ENCODE measurements around the gene ZMAT3.
"Not testable (repeated sequence)": the region's sequence is repeated elsewhere in the genome, so short reads cannot be mapped to it uniquely, and the experiment has no call there.

ZMAT3 gene, protein sequence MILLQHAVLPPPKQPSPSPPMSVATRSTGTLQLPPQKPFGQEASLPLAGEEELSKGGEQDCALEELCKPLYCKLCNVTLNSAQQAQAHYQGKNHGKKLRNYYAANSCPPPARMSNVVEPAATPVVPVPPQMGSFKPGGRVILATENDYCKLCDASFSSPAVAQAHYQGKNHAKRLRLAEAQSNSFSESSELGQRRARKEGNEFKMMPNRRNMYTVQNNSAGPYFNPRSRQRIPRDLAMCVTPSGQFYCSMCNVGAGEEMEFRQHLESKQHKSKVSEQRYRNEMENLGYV

DNA sequence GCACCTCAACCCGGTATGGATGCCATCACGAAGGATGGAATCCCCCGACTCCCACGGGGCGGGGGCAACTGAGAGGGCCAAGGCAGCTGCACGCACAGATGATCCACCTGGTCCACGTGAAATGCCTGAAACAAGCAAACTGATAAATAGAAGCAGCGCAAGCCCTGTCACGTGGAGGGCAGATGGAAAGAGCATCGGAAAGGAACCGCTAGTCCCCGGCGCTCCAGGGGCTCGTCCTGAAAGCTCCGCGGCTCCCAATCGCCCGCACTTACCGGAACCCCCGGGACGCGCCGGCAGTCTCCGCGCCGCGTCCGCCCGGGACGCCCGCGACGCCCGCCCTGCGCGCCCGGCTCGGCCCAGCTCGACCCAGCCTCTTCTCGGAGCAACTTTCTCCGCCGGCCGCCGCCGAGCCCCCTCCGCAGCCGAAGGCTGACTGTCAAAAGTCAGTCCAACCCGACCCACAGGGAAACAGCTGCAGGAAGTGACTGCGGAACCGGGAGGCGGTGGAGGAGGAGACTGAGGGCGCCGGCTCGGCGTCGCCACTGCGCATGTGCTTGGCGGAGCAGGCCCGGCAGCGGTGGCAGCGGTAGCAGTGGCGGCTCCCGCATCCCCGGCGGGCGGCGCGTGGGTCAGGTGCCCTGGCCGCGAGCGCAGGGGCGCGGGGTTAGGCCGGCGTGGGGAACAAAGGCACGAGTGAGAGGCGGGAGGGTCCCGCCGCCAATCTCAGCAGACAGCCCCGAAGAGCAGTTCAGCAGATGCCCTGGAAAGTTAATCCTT, at the start of gene ZMAT3:
Gene ZMAT3 (minus strand): TSS at position 487 of the 777 bp plus-strand sequence. CDS start 4,057 bp downstream, outside the sequence.
- peak; percentile 54 for DNase-seq

DNA sequence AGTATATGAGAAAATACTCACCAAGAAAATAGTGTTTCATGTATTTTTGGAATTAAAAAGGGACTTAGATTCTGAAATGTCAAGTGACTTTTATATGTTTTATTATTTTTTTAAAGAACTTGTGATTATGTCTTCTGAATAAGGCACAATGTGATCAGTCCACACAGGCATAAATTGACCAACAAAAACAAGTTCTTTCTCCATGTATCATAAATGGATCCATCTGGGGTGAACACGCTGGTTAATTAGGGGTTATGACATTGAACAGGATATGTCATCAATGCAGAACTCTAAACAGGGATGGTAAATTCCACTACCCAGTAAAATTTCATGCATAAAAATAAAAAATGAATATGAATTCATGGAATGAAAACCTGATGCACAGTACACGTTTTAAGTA, 45.2 kb upstream of the ZMAT3 start:
- no peak for DNase-seq

DNA sequence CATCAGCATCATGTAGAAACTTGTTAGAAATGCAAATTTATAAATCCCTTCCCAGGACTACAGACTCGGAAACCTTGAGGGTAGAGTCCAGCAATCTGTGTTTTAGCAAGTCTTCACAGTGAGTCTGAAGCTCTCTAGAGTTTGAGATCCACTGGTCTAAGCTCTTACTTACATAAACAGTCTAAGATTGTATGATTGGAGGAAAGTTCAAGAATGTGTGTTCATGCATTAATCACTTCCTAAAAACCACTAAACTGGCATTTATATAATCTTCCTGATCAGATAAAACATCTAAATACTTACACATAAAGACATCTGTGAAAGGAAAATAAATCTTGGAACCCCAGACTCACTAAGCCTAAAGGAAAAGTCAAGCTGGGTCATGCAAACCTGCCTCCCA, 43.8 kb upstream of the ZMAT3 start:
- DNase-seq = not testable (repeated sequence)

DNA sequence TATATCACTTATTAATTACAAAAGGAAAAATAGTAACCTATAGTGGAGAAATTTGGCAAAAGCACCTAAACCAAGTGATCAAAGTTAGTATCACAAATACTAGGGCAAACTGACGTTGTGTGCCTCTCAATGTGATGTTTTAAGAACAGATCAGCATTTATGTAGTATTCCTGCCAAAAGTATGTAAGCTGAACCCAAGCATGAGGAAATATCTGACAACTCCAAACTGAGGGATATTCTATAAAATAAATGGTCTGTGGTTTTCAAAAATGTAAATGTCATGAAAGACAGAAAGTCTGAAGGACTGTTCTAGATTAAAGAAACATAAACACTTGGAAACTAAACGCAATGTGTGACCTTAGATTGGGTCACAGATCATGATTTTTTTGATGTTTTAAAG, 42.3 kb upstream of the ZMAT3 start:
- no peak for DNase-seq

DNA sequence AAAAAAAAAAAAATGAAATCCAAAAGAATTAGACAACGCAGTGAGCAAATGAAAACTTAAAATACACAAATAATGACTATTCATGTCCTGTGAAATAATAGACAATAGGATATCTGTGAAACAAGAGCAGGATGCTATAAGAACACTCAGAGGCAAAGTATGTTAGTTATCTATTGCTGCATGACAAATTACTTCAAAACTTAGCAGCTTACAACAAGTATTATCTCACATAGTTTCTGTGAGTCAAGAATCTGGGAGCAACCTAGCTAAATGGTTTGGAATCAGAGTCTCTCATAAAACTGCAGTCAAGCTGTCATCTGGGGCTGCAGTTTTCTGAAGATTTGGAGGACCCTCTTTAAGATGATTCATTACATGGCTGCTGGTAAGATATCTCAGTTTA, 36.5 kb upstream of the ZMAT3 start:
- DNase-seq = no peak

DNA sequence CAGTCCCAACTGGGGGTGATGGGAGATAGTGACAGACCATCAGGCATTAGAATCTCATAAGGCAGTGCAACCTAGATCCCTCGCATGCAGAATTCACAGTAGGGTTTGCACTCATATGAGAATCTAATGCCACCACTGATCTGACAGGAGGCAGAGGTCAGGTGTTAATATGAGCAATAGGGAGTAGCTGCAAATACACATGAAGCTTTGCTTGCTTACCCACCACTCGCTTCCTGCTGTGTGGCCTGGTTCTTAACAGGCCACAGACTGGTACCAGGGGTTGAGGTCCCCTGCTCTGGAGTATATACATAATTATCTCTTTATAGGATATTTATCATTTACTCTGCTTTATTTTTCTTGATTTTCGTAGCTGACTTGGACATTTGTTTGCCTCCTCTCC, 36.0 kb upstream of the ZMAT3 start:
- DNase-seq = no peak

DNA sequence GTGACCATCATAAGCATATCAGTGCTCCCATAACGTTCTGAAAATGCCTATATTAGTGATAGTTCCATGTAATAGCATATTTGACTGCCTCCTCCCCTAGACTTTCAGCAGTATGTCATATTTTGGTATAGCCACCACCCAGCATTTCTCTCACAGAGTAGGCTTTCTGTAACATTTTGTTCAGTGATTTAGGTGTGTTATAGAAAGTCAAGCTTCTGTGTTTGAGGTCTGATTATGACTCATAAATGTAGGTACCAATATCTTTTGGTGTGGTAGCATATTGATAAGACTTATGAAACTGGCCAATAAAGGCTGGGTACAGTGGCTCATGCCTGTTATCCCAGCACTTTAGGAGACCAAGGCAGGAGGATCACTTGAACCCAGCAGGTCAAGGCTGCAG, 34.3 kb upstream of the ZMAT3 start:
- no peak for DNase-seq

DNA sequence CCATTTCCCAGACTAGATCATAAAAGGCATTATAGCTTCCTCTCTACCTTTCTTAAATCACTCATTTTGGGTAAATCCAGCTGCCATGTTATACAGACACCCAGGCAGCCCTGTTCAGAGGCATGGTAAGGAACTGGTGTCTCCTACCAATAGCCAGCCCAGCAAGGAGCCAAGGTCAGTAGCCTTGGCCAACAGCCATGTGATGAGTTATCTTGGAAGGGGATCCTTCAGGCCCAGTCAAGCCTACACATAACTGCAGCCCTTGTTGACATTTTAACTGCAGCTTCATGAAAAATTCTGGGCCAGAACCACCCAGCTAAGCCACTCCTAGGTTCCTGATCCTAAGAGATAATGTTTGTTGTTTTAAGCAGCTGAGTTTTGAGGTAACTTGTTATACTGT, 29.0 kb upstream of the ZMAT3 start:
- no peak for DNase-seq

DNA sequence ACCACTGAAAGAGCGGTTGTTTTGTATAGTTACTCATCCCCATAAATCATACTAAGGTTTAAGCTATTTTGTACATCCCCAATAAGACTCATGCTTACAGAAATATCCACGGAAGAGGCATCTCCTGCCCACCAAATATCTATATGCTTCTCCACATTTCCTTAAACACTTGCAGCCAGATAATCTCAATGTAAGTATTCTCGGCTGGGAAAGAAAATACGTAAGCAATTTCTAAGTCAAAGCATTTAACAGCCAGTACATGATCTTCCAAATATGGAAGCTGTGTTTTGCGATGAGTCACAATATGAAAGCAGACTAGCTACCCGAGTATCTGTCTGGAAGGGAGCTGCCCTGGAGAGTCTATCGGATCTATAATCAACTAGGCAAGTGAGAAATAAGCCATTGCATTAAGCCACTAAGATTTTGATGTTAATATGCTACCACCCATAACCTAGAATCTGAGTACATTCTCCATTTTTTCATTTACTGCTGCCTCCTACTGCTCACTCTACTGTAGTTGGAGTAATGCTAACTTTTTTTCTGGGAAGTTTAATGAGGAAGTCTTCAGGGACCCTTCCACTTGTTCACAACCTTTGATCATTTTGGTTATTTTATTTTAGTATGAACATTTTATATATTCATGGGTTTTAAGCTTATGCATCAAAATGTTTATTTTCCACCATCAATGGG, 26.9 kb upstream of the ZMAT3 start:
- DNase-seq = no peak

DNA sequence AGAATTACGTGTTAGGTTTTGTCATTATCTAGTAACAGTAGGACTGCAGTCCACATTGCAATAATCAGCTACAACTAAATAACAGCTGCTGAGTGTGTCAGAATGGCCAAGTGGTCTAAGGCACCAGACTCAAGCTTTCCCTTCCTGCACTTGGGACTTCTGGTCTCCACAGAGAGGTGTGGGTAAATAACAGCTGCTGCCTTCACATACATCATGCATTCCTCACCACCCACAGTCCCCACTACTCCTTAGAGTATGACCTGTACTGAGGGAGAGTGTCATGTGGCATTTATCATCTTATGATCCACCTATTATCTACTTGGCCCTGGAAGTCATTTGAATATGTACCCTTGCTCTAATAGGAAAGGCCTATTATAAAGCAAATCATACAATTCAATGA, 22.2 kb upstream of the ZMAT3 start:
- DNase-seq = no peak

DNA sequence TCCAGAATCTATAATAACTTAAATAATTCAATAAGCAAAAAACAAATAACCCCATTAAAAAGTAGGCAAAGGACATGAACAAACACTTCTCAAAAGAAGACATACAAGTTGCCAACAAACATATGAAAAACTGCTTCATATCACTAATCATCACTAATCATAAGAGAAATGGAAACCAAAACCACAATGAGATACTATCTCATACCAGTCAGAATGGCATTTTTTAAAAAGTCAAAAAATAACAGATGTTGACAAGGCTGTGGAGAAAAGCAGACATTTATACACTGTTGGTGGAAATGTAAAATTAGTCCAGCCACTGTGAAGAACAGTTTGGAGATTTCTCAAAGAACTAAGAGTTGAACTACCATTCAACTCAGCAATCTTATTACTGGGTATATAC, 19.5 kb upstream of the ZMAT3 start:
- no peak for DNase-seq

DNA sequence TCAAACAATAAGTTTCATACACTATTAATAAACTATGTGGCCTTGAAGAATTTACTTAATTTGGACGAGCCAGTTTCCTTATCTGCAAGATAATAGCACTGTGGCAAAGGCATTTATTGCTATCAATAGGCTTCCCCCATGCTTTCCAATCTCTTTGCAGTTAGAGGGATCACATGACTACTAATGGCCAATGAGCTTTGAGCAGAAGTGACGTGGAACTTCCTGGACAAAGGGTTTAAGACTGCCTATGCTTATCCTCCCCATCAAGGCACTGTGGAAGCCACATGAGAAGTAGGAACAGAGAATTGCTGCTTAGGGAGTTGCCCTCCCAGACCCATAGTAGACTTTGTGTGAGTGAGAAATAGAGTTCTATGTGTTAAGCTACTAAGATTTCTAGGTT, 16.7 kb upstream of the ZMAT3 start:
- no peak for DNase-seq

DNA sequence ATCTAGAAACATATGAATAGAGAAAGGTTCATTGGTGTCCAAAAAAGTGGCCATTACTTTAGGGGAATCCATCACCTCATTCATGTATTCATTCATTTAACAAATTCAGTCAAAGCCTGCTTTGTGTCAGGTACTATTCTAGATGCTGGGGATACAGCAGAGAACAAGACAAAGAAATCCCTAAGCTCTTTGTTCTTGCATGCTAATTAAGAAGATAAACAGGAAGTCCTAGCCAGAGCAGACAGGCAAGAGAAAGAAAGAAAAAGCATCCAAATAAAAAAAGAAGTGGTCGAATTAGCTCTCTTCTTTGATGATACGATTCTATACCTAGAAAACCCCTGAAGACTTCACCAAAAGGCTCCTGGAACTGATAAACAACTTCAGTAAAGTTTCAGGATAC, 12.4 kb upstream of the ZMAT3 start:
- no peak for DNase-seq

DNA sequence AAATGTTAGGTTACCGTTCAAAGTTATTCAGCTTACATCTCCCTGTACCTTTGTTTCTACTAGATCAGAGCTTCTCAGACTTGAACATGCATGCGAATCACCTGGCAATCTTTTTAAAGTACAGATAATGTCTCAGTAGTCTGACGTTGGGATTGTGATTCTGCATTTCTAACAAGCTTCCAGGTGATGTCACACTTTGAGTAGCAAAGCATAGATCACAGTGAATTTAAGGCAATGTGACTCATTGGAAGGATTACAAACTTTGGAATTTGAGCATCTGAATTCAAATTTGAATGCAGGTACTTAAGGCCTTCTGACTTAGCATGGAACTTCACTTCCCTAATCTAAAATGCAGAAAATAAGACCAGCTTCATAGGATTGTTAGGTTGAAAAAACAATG, 10.8 kb upstream of the ZMAT3 start:
- no peak for DNase-seq

DNA sequence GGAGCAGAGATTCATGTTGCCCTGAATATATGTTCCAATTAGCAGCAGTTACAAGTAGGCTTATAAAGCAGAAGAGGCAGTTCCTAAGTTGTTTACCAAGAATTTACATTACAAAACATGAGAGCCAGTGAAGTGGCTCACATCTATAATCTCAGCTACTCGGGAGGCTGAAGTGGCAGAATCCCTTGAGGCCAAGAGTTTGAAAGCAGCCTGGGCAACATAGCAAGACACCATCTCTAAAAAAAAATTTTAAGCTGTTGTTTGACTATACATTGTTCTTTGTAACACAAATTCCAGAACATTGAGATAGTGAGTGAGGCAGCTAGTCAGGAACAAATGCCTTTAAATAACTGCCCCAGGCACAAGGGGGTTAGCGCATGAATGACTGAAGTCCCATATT, 10.3 kb upstream of the ZMAT3 start:
- no peak for DNase-seq

DNA sequence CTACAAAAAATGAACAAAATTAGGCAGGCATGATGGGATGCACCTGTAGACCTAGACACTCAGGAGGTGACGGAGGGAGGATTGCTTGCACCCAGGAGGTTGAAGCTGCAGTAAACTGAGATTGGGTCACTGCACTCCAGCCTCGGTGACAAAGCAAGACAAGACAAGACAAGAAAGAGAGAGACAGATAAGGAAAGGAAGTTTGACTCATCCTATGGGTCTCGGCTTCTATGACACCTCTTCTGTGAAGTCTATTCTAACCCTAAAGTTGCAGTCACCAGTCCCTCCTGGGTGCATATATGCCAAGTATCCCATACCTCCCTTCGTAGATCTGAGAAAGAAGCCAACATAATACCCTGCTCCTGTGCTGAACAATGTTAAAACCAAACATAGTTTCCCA, 7.9 kb upstream of the ZMAT3 start:
- DNase-seq = no peak

DNA sequence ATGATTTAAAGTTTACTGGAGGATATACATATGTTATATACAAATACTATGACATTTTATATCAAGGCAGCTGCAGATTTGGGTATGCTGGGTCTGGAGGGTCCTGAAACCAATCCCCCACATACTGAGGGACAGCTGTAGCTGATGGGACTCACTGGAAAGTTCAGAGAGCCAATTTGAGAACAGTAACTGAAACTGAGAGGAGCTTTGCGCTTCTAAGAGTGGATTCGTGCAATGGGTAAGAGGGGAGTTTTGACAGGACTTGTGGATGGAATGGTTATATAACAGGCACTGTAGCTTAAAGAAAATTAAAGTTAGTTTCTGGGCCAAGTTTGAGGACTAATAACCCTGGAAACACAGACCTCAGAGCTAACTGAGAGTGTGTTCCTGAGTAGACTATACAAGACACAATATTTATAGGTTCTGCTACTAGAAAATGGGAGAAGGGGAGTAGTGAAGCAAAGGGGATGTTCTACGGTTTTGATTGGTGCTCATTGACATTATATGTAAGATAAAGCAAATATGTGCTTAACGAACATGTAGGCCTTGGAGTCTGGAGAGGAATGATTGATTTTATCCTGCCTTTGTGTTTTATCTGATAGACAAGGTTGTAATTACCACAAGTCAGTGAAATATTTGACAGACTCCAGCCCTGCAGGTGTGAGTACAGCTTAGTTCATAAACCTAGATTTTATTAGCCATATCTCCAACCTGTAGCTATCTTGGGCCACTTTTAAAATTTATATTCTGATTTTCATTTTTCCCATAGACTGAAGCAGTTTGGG, 4.8 kb upstream of the ZMAT3 start:
- no peak for DNase-seq

DNA sequence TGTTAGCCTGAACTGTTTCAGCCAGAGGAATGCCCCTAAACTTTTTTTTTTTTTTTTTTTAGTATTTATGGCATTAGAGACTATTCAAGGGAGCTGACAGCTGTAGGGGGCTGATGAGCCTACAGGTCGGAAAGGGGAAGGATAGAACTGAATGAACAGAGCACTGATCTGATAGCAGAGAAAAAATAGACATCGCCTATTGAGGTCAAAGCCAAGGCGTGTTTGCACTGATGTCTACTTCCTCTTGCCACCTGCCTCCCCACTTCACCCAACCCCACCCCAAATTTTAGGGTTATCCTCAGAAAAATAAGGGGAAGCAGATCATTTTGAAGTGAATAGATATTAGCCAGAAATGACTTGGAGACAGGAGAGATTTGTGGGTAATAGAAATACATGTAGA, 3.0 kb upstream of the ZMAT3 start:
- DNase-seq = no peak

DNA sequence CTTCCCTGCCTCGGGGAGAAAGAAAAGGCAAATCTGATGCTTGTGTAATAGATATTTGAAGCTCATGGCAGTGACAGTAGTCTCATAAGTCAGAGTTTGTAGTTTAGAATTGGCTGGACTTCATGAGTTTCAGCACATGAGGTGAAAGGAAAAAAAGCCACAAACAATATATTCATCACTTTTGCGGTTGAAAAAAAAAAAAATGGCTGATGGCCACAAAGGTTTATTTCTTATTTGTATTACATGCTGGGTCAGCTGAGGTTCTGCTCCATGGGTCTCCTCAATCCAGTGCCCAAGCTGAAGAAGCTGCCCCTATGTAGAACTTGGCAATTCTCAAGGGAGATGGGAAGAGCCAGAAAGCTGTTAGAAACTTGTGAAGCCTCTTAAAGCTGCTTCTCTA, 2.2 kb upstream of the ZMAT3 start:
- DNase-seq = no peak

DNA sequence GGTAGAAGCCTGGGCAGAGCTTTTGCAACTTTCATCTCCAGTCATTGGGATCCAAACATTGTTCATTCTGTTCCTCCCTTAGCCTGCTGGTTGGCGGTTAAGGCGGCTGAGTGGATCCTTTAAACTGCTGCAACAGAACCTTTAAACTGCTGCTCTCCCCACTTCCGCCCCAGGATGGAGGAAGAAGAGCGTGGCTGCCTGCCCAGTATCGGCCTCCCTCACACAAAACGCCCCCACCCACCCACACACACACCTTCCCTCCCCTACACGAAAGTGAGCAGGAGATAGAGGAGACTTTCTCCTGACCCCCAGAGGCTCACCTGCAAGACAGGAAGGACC, 460 bp upstream of the ZMAT3 start:
- DNase-seq = no peak

DNA sequence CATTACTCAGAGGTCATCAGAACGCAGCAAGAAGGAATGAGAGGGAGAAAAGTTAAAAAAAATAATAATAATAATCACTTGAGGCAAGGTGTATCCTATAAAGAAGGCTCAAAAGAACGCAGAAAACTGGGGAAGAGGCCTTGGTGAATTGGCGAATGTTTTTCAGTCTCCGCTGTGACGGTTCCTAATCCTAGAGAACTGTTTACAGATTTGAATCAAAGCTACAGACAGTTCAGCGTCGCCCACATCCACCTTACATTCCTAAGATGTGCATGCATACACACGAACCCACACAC, 634 bp downstream of the ZMAT3 start:
- no peak for DNase-seq

DNA sequence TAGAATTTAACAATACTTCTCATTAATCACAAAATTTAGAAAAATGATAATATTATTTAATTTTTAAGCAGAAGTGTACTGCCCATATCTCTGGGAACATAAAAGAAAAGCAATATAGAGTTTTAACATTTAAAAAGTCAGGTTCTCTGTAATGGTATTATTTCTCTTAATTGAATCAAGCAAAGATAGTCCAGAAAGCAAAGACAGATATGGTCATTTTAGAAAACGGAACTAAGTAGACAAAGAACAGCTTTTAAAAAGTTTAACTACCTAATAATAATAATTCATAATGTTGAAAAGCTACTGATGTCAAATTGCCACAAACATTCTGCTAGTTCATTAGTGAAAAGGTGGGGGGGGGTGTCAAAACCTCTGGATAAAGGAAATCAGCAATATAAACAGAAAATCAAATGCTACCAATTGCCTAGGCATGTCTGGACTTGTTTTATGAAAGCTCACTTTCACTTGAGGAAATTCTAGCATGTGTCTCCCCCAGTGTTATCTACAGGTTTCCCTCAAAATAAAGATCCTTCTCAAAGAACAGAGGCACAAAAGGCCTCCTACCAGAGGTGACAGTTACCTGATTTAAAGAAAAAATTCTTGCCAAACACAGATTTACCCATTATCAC, 1.7 kb downstream of the ZMAT3 start:
- peak; percentile 9 for DNase-seq
